ENCODE data around the gene STARD4.
A peak's percentile ranks its signal among the peaks of the same experiment; 100 is the strongest.

Gene STARD4, protein sequence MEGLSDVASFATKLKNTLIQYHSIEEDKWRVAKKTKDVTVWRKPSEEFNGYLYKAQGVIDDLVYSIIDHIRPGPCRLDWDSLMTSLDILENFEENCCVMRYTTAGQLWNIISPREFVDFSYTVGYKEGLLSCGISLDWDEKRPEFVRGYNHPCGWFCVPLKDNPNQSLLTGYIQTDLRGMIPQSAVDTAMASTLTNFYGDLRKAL

DNA sequence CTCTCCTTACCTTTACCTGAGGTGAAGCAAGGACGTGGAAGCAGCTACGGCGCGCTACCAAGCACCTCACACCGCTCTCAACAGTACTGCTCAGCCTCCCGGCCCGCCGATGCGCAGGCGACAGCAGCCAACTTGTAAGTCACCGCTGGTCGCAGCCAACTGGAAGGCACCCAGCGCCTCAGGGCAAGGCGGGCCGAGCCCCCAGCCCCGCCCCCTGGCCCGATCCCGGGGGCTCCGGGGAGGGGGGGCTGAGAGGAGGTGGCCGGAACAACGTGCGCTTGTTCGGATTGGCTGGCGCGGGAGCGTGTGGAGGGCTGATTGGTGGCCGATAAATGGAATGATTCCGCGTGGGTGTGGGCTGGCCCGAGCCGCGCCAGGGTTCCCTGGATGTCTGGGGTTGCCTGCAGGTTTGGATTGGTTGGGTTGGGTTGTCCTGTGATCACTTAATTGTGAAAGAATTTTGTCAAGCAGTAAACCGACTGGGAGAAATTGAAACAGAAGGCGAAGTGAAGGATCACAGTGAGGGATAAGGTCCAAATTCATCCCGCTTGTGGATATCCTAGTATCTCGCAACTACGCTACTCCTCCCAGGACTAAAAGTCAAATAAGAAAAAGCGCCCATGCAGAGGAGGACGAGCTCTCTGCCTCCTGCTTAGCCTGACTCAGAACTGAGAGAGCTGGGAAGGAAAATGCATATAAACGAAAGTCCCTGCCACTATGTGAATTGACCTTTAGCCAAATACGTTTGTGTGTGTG, at the start of gene STARD4:
STARD4 (minus strand) TSS at position 161 of the 756 bp plus-strand sequence. CDS start 5,102 bp downstream, outside the sequence.
- Histone ChIP-seq H3K4me3 (peak within 1 kb of the TSS; percentile 53 to 89 (median 82)), H3K27ac (peak within 1 kb of the TSS; percentile 54 to 90 (median 76))

DNA sequence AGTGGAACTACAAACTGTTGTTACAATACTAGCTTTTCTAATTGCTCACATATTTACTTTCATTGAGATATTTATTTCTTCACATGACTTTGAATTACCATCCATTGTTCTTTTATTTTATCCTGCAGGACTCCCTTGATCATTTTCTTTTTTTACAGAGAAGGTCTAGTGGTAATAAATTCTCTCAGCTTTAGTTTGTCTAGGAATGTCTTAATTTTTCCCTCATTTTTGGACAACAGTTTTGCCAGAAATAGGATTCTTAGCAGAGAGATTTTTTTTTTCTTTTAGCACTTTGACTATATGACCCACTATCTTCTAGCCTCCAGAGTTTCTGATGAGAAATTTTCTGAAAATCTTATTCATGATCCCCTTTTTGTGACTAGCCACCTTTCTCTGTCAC, 47.3 kb upstream of the STARD4 start:
- no peak overlapping the region for H3K4me3 ChIP-seq
- H3K27ac ChIP-seq: no peak overlapping the region

DNA sequence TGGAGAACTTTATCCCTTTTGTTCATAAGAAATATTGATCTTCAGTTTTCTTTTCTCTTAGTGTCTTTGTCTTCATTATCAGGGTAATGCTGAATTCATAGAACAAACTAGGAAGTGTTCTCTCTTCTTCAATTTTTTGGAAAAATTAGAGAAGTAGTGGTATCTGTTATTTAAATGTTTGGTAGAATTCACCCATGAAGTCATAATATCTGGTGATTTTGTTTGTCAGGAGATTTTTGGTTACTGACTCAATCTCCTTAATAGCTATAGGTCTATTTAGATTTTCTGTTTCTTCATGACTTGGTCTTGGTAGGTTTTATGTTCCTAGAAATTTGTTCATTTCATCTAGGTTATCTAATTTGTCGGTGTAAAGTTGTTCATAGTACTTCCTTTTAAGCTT, 45.4 kb upstream of the STARD4 start:
- Histone ChIP-seq H3K27ac (no peak overlapping the region), H3K4me3 (no peak overlapping the region)

DNA sequence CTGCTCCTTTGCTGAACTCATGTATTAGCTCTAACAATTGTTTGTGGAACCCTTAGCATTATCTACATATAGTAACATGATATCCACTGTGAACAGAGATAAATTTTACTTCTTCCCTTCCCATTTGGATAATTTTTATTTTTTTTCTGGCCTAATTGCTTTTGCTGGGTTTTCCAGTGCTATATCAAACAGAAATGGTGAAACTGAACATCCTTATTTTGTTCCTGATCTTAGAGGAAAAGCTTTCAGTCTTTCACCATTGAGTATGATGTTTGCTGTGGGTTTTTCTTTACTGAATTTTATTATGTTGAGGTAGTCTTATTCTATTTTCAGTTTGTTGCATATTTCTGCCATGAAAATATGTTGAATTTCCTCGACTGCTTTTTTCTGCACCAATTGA, 44.8 kb upstream of the STARD4 start:
- Histone ChIP-seq H3K4me3 (no peak overlapping the region), H3K27ac (no peak overlapping the region)

DNA sequence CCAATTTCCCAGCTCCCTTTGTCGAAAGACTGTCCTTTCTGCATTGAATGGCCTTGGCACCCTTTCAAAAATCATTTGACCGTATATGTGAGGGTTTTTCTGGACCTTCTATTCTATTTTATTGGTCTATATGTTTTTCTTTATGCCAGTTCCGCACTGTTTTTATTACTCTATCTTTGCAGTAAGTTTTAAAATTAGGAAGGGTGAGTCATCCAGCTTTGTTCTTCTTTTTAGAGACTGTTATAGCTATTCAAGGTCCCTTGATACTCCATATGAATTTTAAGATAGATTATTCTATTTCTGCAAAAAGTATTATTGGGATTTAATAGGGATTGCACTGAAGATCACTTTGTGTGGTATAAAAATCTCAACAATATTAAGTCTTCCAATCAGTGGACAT, 44.2 kb upstream of the STARD4 start:
- Histone ChIP-seq H3K4me3 (no peak overlapping the region), H3K27ac (no peak overlapping the region)

DNA sequence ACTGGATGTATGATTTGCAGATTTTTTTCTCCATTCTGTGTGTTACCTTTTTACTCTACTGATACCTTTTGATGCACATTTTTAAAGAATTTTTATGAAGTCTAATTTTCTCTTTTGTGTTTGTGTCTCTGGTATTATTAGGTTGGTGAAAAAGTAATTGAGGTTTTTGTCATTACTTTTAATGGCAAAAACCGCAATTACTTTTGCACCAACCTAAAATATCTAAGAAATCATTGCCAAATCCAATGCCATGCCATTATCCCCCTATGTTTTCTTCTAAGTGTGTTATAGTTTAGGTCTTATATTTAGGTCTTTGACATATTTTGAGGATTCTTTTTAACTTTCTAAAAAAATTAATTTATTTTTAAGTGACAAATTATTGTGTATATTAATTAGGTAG, 43.4 kb upstream of the STARD4 start:
- Histone ChIP-seq H3K4me3 (no peak overlapping the region), H3K27ac (no peak overlapping the region)

DNA sequence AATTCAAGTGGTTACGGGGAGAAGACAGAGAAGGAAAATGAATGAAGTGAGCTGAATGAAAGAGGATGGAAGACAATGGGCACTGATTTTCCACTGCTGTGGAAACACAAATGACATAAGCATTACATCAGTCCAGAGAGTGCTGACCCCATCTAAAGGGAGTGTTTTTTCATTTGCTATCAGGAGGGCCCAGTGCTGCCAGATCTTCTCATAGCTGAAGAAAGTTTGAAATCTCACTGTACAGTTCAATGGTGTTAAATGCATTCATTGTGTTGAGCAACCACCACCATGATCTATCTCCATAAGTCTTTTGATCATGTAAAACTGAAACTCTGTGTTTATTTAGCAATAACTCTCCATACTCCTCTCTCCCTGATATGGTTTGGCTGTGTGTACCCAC, 41.5 kb upstream of the STARD4 start:
- Histone ChIP-seq H3K27ac (no peak overlapping the region), H3K4me3 (no peak overlapping the region)

DNA sequence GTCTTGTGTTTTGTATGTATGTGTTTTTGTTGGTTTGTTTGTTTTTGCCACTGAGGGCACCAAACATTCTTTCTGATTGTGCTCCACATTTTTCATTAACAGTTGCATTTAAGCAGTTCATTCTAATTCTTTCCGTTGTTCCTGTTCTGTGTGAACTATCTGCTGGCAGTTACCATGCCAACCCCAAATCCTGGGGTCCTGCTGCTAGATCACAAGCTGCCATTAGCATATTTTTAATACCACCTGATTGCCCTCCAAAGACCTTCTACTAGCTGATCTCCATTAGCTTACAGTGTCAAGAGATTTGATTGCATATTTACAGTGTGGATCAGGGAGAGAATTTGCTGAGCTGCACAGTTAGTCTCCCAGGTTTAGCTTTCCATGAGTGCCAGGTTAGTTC, 40.6 kb upstream of the STARD4 start:
- H3K4me3 ChIP-seq: no peak overlapping the region
- peak overlapping the region in 3 of 21 experiments; percentile 11 to 63 (median 47) for H3K27ac ChIP-seq

DNA sequence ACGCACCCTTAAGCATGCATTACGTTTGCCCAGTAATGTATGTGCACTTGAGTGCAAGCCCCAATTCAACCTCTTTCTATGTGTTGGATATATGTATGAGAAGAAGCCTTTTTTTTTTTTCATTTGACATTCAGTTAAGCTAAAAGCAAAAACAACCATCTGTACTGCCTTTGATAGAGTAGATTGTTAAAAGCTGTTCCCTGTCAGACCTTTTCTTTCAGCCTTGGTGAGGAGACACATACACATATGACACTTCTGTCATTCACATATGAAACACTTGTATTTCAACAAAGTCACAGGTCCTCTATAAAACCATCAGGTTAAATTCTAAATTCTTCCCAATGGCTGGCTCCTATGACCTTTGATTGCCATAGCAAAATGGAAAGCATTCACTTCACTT, 40.2 kb upstream of the STARD4 start:
- peak overlapping the region in 4 of 21 experiments; percentile 11 to 63 (median 45) for H3K27ac ChIP-seq
- H3K4me3 ChIP-seq: no peak overlapping the region

DNA sequence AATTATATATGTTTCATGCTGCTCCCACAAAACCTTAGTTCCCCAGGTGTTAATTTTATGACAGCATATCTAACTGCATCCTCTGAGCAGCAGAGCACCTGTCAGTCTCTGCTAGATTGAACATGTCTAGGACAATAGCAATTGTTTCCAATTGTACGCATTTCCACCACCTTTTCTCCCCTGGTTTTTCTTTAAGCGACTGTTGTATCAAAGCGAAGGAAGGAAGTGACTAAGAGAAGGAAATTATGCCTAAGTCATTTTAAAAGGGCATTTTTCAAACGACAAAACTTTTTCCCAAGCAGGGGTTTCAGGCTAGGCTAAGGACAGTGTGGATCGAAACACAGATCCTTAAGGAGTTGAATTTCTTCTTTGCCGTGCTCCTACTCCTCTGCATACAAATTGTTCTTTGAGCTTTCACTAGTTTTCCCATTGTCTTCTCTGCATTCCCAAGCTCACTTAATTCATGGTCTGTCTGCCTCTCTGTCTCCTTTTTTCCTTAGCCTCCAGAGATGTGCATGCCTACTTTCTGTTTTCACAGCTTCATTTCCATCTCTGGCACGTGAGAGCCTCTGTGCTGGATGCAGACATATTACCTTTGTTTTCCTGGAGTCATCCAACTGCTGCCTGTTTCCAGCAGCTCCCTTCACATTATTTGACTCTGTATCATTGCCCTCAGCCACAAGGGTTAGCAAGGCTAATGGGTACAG, 39.4 kb upstream of the STARD4 start:
- H3K4me3 ChIP-seq: no peak overlapping the region
- peak overlapping the region in 5 of 21 experiments; percentile 11 to 63 (median 43) for H3K27ac ChIP-seq

DNA sequence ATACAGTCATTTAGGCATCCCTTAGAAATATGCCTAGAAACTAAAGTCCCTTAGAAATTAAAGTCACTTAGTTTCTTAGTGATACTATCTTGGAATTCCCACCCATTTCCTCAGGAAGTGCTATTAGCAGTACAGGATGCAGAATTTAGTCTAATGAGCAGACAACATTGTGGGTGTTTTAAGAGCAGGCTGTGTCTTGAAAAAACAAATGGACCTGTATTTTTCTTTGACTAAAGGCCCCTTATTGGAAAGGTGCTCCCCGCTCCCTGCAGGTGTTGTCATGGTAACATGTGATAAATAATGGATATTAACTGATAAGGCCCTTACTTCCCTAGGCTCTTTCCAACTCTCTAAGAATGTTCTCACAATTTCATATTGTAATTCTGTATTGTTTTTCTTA, 38.8 kb upstream of the STARD4 start:
- H3K27ac ChIP-seq: peak overlapping the region in 5 of 21 experiments; percentile 8 to 63 (median 43)
- no peak overlapping the region for H3K4me3 ChIP-seq

DNA sequence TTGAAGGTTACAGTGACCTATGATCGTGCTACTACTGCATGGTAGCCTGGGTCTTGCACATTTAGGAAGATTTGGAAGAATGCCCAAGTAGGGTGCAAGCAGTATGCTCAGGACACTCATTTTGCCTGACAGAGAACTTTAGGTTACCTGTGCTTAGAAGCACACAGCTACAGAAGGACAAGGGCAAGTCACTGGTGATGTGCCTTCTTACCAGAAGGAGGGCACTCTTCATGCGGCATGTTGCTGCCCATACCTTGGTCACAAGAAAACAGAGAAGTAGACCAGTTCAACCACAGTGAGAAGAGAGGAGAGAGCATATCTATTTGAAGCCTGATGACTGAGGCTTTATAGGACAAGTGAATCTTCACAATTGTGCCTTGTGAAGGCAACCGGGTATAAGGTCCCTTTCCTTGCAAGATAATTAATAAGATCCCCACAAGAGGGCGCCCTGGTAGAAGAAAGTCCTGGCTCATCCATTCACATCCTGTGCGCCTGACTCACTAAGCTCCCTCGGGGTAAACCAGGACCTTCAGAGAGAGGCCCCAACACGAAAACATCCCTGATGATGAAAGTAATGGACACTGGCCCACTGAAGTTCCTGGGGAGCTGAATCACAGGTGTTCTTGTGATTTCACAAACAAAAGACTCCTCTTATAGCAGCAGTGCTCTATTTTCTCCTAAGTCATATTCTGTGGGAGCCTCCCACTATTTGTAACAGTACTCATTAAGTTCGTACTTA, 38.1 kb upstream of the STARD4 start:
- H3K27ac ChIP-seq: peak overlapping the region in 7 of 21 experiments; percentile 8 to 63 (median 43)
- H3K4me3 ChIP-seq: no peak overlapping the region

DNA sequence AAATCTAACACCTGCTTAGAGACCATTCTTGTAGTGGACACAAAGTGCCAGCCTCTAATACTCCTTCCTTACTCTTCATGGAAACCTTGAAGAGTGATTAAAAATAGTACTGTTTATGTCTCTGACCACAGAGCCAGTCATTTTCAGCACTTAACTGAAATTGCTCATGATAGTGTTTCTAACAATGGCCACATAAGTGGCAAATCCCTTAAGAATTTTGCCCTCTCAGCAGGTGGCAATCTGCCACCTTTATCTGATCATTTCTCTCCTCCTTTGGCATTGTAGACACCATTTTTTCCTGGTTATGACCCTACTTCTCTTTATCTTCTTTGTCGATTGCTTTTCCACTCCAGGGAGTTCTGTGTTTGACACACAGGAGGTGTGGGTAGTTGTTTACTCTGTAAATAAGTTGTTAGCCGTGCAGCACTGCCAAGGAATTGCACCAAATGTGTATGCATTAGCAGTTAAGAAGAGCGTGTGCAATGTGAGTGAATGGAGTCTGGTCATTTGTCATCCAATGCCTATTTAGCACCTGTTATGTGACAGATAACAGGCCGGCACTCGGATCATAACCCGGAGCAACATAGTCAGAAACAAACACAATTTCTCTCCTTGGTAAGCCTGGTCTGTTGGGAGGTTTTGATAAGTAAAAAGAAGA, 36.8 kb upstream of the STARD4 start:
- H3K27ac ChIP-seq: no peak overlapping the region
- no peak overlapping the region for H3K4me3 ChIP-seq

DNA sequence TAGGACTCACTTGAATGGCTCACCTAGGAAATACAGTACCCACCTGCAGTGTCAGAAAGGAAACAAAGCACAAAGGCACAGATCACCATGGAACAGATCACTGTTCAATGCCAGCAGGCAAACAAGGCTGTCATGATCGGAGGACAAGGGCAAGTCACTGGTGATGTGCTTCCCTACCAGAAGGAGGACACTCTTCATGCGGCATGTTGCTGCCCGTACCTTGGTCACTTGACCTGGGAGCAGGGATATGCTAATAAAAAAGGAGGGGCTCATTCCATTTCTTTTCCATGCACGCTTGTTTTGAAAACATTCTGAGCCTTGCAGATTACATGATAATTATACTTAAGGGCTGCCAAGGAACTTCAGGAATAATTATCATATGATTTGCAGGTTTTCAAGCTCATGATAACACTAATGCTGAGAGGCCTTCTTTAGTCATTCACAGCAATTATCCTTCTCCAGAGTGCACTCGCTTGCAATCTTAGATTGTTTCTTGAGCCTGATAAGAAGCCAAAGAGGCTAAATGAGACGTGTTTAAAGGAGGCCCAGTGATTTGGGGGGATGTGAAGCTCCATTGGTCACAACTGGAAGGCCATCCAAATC, 36.1 kb upstream of the STARD4 start:
- H3K27ac ChIP-seq: no peak overlapping the region
- no peak overlapping the region for H3K4me3 ChIP-seq

DNA sequence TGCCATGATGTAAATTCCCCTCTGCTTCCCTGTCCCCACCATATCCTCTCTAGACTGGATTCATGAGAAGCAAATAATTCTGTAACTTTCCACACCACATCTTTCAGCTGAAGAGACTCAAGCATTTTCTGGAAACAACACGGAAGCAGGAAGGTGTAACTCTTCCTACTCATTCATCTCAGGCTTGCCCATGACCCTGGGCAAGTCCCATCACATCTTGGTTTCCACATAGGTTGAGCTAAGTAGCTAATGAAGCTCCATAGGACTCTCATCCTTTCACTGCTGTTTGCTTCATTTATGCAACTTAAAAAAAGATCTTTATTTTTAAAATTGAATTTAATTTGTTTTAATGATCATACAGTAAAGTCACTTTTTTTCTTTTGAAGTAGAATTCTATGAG, 32.7 kb upstream of the STARD4 start:
- Histone ChIP-seq H3K4me3 (no peak overlapping the region), H3K27ac (no peak overlapping the region)

DNA sequence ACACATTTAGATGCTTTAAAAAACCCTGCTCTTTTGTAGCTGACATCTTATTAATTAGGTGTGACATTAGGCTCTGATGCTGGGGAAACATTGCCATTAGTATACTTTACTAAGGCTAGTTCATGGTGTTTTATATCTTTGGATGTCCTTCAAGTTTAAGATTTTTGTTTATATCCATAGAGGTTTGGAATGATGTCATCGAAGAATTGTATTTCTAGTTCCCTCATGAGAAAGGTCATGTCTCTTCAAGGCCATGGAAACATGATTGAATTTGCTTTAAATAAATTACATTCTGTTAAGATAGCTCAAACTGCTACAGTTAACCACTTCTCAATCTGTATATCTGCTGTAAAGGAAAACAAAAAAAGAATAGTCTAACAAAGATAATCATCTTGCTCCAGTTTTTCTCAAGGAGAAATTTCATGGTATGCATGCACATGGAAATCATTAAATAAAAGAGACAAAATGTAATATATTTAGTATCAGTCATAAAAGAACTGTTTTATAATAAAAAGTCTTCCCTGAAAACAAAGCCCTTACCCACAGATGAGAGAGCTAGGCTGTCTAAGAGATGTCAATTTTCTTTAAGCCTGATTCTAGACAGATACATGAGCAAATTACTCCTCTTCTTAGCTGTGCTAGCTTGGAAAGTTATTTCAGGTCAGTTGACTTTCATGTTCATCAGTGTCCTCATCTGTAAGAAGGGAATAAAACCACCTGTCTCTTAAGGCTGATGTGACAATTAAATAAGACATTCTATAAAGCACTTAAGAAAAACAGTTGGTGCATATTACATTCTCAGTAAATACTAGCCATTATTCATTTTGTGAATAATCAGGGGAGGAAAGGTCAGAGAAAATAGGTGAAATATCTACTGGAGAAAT, 25.0 kb upstream of the STARD4 start:
- H3K27ac ChIP-seq: no peak overlapping the region
- no peak overlapping the region for H3K4me3 ChIP-seq

DNA sequence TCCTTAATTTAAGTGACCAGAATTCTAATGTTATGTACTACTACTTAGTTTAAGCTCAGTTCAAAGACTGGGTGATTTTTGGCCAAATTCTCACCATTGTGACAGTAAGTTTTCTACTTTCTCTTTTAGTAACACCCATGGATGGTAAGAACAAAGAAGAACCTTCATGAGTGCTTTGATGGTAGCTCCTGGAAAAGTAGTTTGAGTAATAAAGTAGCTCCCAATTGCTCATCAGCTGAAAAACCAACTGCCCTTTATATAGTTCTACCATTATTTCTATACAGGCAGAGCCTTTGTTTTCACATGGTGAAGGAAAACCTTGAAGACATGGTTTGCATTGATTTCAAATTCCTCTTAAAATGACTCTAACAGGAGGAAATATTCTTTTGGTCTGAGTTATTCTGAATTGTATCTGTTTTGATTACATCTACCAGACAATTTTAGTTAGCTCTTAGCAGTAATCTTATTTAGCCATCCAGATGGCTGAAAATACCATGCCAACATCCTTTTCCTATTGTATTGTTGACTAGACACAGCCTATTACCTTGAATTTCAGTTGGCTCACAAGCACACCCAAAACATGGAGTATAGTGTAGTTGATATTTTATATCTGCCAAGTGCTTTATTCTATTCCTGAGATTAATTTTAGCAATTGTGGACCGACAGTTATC, 23.7 kb upstream of the STARD4 start:
- Histone ChIP-seq H3K27ac (no peak overlapping the region), H3K4me3 (no peak overlapping the region)
